ENCODE measurements around the gene CPE.
"Not testable (repeated sequence)": the region's sequence is repeated elsewhere in the genome, so short reads cannot be mapped to it uniquely, and the experiment has no call there.

The CPE gene

DNA sequence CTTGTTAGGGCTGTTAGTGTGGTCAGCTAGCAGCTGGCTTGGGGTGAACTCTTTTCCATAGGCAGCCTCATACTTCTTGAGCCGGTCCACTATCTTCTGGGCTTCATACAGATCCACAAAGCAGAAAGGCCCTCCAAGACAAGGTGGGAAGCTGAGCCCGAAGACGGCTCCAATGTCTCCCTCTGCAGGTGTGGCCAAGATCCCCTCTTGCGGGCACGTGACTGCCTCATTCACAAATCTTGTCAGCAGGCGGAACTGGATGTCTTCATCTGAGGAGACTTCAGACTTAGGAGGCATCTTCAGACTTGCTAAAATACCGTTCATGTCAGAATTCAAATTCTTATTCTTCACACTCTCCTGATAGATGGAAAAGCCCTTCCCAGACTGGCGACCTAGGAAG, 25.3 kb downstream of the CPE start:
- no peak for DNase-seq (ENCODE audit: low read depth in 3 of 3)

DNA sequence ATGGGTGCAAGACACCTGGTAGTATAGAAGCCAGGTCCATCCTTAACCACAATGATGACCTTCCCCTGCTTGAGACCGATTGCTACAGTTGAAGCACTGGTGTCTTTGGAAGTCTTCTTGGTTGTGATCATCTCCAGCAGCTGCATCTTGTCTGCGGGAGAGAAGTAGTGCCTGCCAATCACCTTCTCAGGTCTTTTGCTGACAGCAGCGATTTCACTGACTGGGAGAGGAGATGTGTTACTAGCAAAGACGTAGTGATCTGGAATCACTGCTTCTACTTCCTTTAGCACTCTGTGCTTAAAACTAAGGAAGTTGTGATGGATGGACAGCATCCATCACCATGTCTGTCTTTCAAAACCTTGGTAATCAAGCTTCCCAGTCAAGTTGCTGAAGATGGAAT, 25.9 kb downstream of the CPE start:
- DNase-seq (ENCODE audit: low read depth in 3 of 3), result no peak

GRCh38 chr4:165410214-165410613, 31.4 kb downstream of the CPE start:
- DNase-seq (ENCODE audit: low read depth in 3 of 3), result no peak

- no peak for DNase-seq (ENCODE audit: low read depth in 3 of 3)
Observed at GRCh38 chr4:165415910-165416309, 37.1 kb downstream of the CPE start.

DNA sequence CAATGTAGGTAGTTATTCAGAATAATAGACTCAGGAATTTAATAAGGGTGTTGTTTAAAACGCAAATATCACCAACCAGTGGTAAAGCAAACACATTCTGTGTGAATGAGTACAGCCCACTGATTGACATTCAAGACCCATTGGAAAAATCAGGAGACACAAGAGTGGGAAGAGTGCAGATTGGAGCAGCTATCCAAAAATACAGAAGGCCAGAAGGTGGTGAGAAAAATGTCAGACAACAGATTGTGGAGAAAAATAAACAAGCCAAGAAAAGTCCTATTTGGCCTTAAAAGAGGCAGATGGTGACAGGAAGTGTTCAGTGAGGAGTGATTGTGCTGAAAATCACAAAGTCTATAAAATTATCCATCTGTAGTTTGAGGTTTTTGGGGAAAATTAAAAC, 39.3 kb downstream of the CPE start:
- no peak for DNase-seq (ENCODE audit: low read depth in 3 of 3)

GRCh38 chr4:165425629-165426028, 46.8 kb downstream of the CPE start:
- DNase-seq (ENCODE audit: low read depth in 3 of 3), result no peak

DNA sequence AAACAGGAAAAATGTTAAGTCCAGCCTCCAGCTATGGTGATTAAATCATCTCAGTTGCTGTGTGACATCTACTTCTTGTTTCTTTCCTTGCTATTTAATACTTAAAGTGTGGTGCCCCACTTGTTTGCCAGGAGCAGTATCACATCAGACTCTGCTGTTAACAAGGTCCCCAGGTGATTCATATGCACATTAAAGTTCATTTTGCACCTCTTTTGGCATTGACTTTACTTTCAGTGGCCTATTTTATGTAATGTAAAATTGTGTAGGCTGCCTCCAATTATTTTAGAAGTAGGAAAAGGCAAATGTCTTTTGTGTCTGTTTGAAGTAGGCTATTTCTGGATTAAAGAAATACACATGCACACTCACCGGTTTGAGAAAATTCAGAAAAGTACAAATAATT, 47.5 kb downstream of the CPE start:
- DNase-seq (ENCODE audit: low read depth in 3 of 3), result no peak

DNA sequence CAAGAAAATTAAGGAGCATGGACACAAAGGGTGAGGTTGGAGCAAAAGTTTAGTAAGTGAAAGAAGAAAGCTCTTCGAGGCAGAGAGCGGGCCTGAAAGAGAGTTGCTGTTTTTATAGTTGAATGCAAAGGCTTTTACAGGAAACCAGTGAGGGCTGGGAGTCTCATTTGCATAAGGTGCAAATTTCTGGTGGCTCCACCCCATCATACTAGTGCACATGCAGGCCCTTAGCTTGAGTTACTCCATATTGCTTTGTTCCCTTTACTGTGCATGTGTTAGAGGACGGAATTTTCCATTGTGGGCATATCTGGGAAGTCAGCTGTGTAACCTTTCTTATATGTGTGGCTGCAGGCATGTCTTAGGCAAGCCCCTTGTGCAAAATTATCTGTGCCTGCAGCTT, 48.0 kb downstream of the CPE start:
- DNase-seq (ENCODE audit: low read depth in 3 of 3), result no peak

- no peak for DNase-seq (ENCODE audit: low read depth in 3 of 3)
Observed at GRCh38 chr4:165428957-165429356, 50.1 kb downstream of the CPE start.

GRCh38 chr4:165433529-165433928, 54.7 kb downstream of the CPE start:
- DNase-seq (ENCODE audit: low read depth in 3 of 3), result no peak

DNA sequence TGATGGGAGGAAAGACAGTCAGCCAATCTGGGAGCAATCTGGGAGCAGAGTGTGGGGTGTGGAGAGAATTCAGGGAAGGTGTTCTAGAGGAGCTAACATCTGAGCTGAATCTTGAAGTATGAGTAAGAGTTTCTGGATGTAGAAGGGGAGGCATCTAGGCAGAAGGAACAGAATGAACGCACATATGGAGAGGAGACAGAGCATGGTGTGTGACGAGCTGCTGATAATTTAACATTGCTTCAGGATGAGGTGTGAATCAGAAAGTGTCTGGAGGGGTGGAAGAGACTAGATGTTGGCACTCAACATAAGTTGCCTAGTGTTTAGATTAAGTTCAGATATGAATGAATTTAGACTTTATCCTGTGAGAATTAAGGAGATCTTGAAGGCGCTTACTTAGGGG, 58.9 kb downstream of the CPE start:
- no peak for DNase-seq (ENCODE audit: low read depth in 3 of 3)

DNA sequence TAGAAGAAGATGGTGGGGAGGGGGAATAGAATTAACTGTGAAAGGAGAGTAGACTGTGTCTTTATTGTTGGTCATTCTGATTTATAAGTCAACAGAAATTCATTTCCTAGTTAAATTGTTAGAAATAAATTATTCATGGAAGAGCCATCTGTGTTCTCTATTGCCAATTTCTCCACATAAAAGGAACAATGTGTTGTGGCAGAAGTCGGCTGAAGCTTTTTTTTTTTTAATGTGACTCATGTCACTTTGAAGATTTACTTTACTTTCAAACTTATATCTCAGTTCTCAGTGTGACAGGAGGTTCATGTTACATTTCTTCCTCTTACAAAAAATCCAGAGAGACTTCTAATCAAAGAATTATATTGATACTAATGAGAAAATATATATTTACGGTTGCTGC, 60.5 kb downstream of the CPE start:
- DNase-seq (ENCODE audit: low read depth in 3 of 3), result no peak

DNA sequence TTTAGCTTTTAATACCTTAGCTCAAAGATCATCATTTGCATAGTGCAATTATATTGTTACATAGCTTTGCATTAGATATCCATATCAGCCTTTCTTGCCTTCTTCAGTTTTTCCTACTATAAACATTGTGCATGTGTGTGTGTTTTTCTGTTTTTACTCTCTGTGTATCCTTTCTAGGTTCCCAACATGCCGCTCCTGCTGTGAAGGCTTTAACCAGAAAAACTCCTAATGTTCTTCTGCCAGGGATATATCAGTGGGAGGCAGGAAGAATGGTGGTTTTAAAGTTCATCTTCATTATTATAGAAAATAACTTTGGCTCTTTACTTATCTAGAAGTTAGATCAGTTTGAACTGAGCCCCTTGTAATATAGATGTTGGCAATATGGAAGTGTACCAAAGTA, 61.2 kb downstream of the CPE start:
- no peak for DNase-seq (ENCODE audit: low read depth in 3 of 3)

- DNase-seq (ENCODE audit: low read depth in 3 of 3), result no peak
Observed at GRCh38 chr4:165440415-165441158, 61.8 kb downstream of the CPE start.

- no peak for DNase-seq (ENCODE audit: low read depth in 3 of 3)
Observed at GRCh38 chr4:165443276-165443675, 64.5 kb downstream of the CPE start.

- DNase-seq (ENCODE audit: low read depth in 3 of 3), result no peak
Observed at GRCh38 chr4:165448700-165449099, 69.9 kb downstream of the CPE start.

DNA sequence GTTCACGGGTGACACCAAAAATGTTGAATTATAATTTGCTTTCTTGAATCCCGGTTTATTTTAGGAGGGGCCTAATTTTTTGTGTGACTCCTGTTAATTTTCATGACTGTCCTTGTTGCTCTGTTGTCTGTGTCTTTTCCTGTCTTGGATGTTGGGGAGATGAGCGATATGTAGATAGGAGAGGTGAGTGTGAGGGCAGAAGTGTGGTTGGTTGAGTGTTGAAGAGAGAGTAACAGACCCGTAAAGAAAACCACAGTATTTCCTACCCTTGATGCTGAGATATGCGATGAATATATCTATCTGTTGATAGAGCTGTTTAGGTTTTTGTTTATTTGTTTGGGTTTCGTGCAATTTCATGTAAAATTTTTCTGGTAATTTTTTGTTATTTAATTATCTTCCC, 70.5 kb downstream of the CPE start:
- no peak for DNase-seq (ENCODE audit: low read depth in 3 of 3)

- DNase-seq (ENCODE audit: low read depth in 3 of 3), result no peak
Observed at GRCh38 chr4:165450871-165451270, 72.1 kb downstream of the CPE start.

DNA sequence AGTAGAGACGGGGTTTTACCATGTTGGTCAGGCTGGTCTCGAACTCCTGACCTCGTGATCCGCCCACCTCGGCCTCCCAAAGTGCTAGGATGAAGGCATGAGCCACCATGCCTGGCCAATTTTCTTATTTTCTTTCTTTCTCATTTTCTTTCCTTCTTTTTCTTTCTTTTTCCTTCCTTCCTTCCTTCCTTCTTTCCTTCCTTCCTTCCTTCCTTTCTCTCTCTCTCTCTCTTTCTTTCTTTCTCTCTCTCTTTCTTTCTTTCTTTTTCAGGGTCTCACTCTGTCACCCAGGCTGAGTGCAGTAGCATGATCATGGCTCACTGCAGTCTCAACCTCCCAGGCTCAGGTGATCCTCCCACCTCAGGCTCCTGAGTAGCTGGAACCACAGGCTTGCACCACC, 74.3 kb downstream of the CPE start:
- not testable (repeated sequence) for DNase-seq (ENCODE audit: low read depth in 3 of 3)

DNA sequence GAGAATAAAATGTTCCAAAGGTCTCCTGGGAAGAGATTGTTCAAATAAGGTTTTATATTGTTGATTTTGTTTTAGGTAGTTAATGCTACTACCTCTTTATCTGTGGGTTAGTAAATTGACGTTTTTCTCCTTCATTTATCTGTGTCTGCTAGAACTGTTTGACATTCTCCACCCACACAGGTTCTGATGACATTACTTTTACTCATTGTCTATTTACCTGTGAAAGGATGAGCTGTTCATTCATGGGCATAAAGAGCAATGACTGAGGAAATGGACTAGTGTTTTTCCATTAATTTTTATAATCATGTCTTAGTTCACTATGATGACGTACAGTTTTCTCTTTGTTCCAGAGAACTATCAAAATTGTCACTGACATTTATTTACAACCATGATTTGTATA, 75.6 kb downstream of the CPE start:
- no peak for DNase-seq (ENCODE audit: low read depth in 3 of 3)

DNA sequence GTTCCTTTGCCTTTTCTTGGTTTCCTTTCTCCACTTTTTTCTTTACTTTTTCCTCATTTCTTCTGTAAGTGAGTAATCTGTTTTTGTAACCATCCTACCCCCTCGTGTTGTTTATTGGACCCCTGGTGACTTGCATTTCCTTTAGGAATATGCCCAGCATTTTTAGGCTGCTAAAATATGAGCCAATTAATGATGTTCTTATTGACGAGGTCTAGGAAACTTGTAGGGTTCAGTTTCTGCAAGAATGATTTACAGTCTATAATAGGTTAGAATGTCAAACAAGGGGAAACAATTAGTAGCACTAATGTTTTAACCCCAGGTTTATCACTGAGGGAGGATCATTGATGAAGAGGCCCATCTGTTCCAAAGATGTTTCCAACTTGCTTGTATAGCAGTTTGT, 79.0 kb downstream of the CPE start:
- no peak for DNase-seq (ENCODE audit: low read depth in 3 of 3)

- no peak for DNase-seq (ENCODE audit: low read depth in 3 of 3)
Observed at GRCh38 chr4:165458471-165458870, 79.7 kb downstream of the CPE start.

- no peak for DNase-seq (ENCODE audit: low read depth in 3 of 3)
Observed at GRCh38 chr4:165461159-165461821, 82.5 kb downstream of the CPE start.

GRCh38 chr4:165462009-165462408, 83.2 kb downstream of the CPE start:
- no peak for DNase-seq (ENCODE audit: low read depth in 3 of 3)

Data from stimulated activated CD4-positive, alpha-beta T cell treated with anti-CD3 and anti-CD28 coated beads, TNF-alpha, amount 100 ng/mL, for 24 hours (primary cell).